ENCODE results near the gene FOXK2.

- TF ChIP-seq CTCF (IDR thresholded peaks at IDR 0.05) (no peak), POLR2A (IDR thresholded peaks at IDR 0.05) (no peak)
These were observed 110.2 kb downstream of the FOXK2 start for GRCh38 chr17:82629748-82630147.

All from upper lobe of left lung (tissue), 4 donors.